Heart left ventricle (tissue), 16 donors: Measurements from ENCODE around the gene C9orf78. TPM values are rescaled to one million over a fixed set of nuclear protein-coding genes. Genes with fewer than 3 reads are reported as not detected.
A peak's percentile ranks its signal among the peaks of the same experiment; 100 is the strongest.

Source experiments
- ATAC-seq, 4 donors: fragments of 200-7000 bp; cut with Tn5 transposase; one replicate each; pipeline ENCODE4 v1.9.1; 2020 to 2022; ENCODE audit warnings: moderate library complexity in 4 of 4, mild to moderate bottlenecking in 3 of 4, moderate number of reproducible peaks in 1 of 4
- DNase-seq, 5 donors: peaks; one replicate each; pipeline ENCODE4 v3.0.0-alpha.2; 2020
- H3K27ac ChIP-seq, 12 donors: fragments of 200-600 bp; sonication (generic) in 4 of 12; one replicate each; pipeline versions ENCODE4 v1.5.0 to v1.8.0; 2016 to 2022; ENCODE audit warnings: mild to moderate bottlenecking in 2 of 12
- H3K27me3 ChIP-seq, 9 donors: fragments of 200-600 bp; sonication (generic) in 2 of 9; one replicate each; pipeline versions ENCODE4 v1.5.1 to v1.8.0; 2016 to 2022; ENCODE audit warnings: mild to moderate bottlenecking in 3 of 9
- H3K36me3 ChIP-seq, 9 donors: fragments of 200-600 bp; sonication (generic) in 2 of 9; one replicate each; pipeline versions ENCODE4 v1.5.0 to v1.8.0; 2018 to 2022; ENCODE audit warnings: mild to moderate bottlenecking in 2 of 9
- H3K4me1 ChIP-seq, 12 donors: fragments of 200-600 bp; sonication (generic) in 4 of 12; one replicate each; pipeline versions ENCODE4 v1.5.0 to v1.8.0; 2016 to 2022; ENCODE audit warnings: mild to moderate bottlenecking in 3 of 12
- H3K4me3 ChIP-seq, 12 donors: fragments of 200-600 bp; sonication (generic) in 4 of 12; one replicate each; pipeline versions ENCODE4 v1.5.0 to v1.8.0; 2017 to 2022; ENCODE audit warnings: mild to moderate bottlenecking in 9 of 12, moderate library complexity in 4 of 12
- H3K9me3 ChIP-seq, 12 donors: fragments of 200-600 bp; sonication (generic) in 4 of 12; one replicate each; pipeline versions ENCODE4 v1.5.0 to v1.8.0; 2016 to 2022; ENCODE audit warnings: mild to moderate bottlenecking in 1 of 12
- CTCF ChIP-seq, 12 donors: fragments of 200-600 bp; sonication (generic) in 4 of 12; IDR thresholded peaks; one replicate each; pipeline versions ENCODE4 v1.5.0 to v1.8.0; 2018 to 2022; ENCODE audit warnings: antibody characterized with exemption in 12 of 12, mild to moderate bottlenecking in 5 of 12
- POLR2A ChIP-seq, 2 donors: fragments of 450-650 bp; IDR thresholded peaks; one replicate each; pipeline ENCODE4 v1.6.1; 2017; ENCODE audit warnings: antibody characterized with exemption in 2 of 2, mild to moderate bottlenecking in 2 of 2, moderate library complexity in 2 of 2
- WGBS, 4 donors: extraction: QIAGEN DNeasy Blood & Tissue Kit in 2 of 4; methylation state at CpG; one replicate each; pipeline versions ENCODE4 v1.1.5 to v1.1.7; 2013 to 2018; 5-methylcytosine and 5-hydroxymethylcytosine counted together
- intact Hi-C, 10 donors: fragments of 100-400 bp; cut with DNase I; formaldehyde crosslinking; loops; one replicate each; pipeline versions ENCODE4 v1.11.1 to v1.14.2; 2022
- microRNA-seq, 4 donors: library from miRNA; unstranded; fragments of <30 nt; microRNA quantifications; one replicate each; pipeline versions ENCODE4 to v1.2.0, GENCODE V29; 2017 to 2020
- polyA plus RNA-seq, 2 donors: library from polyadenylated mRNA; stranded (reverse); fragments of 200-250 nt; gene quantifications; one replicate each; pipeline ENCODE4 v1.2.3, GENCODE V29; 2013
- total RNA-seq, 9 donors: library from RNA; depleted of rRNA in 2 of 9; stranded (reverse); fragments of >200 nt in 2 of 9; fragmentation: NEBNext Ultra II Directional in 3 of 9; extraction: Animal tissue kit (Norgen Biotek cat#: 25700) in 3 of 9; gene quantifications; one replicate each; pipeline versions ENCODE4 v1.1.0 to v1.2.4, GENCODE V29; 2016 to 2023
- donor health status: ischemic (EF 13 %, LVEDD 7.1; RV severe dilation, severe dysfunction).
- donor health status: healthy with polysubstance abuse.
- donor health status: DM: no; HTN: yes; CAD: no.
- donor health status: DM: no; HTN: no; CAD: no.
- donor health status: ischemic (EF 25% LVEDD 6.9; RV normal size, moderate dysfunction).
- donor health status: ischemic (EF 25% LVEDD 5.7; RV mildly dilated, moderate dysfunction).
- donor health status: healthy.
- donor health status: DM: yes; HTN: yes; CAD: no.
- donor health status: ischemic (EF 35%, LVEDD 5.7; RV mildly dilated, moderate dysfunction).
- donor health status: nonischemic (EF 11% LVEDD 7.7; RV severe dilation, severe dysfunction).
- donor health status: DM: yes; HTN: yes; CAD: no.
- donor health status: PGD.
- donor health status: ischemic (EF 29% LVEDD 5.4; RV normal size, mild dysfunction).
- donor health status: nonischemic (EF 23%, LVEDD 6.1; RV moderate dilation, normal function).

The C9orf78 gene
- total and polyA plus RNA-seq, 11 donors, result 28.4 to 69.2 (median 33.2) TPM

- no peak for DNase-seq
- no peaks in the 10 kb centered on the region for H3K36me3 ChIP-seq
- H3K9me3 ChIP-seq, result no peaks in the 10 kb centered on the region
- no peaks in the 10 kb centered on the region for H3K27me3 ChIP-seq
- H3K27ac ChIP-seq, result no peak overlapping the region
- intact Hi-C loops, result loop anchor here in 1 of 10 donors (5.0 kb wide), 1 partner anchor 641 kb away; no protein-coding TSS in a partner anchor
- 74 to 95% (median 89%) methylated on average over 3 of the region's 3 CpGs for WGBS, 4 donors
- no peak for ATAC-seq
- H3K4me3 ChIP-seq, result no peak overlapping the region
- H3K4me1 ChIP-seq, result peaks cover 0 to 31% (median 14%) of the 10 kb centered on the region in 12 donors
- TF ChIP-seq POLR2A (IDR thresholded peaks at IDR 0.05), result no peak
- no peak for TF ChIP-seq CTCF (IDR thresholded peaks at IDR 0.05)
Observed at GRCh38 chr9:129778469-129778868, 56.6 kb downstream of the C9orf78 start.

- TF ChIP-seq CTCF (IDR thresholded peaks at IDR 0.05), result no peak
- no peak for TF ChIP-seq POLR2A (IDR thresholded peaks at IDR 0.05)
- Histone ChIP-seq H3K4me1 (peaks cover 0 to 34% (median 14%) of the 10 kb centered on the region in 12 donors), H3K27ac (peak overlapping the region in 11 of 12 donors; percentile 12 to 78 (median 61)), H3K36me3 (no peaks in the 10 kb centered on the region), H3K9me3 (no peaks in the 10 kb centered on the region), H3K27me3 (no peaks in the 10 kb centered on the region), H3K4me3 (peak overlapping the region in 4 of 12 donors; percentile 0 to 32 (median 22))
- no peak for DNase-seq
- 61 to 68% (median 67%) methylated on average over 11 of the region's 11 CpGs for WGBS, 4 donors
- ATAC-seq, result no peak
- intact Hi-C loops, result loop anchor here in 1 of 10 donors (5.0 kb wide), 1 partner anchor 640 kb away; no protein-coding TSS in a partner anchor
Observed at GRCh38 chr9:129777769-129778130, 57.3 kb downstream of the C9orf78 start.

Small RNA genes lying within 50 kb of the gene (microRNA-seq; reads per million reads assigned to microRNA genes)
- 0 to 0.77 (median 0.16) reads per million in 4 donors for gene MIR6855

Other genes starting within 250 kb of the C9orf78 start
- gene C9orf50, start 214.2 kb downstream of the C9orf78 start, total RNA-seq, result not detected
- not detected for gene C9orf50, start 214.2 kb downstream of the C9orf78 start, polyA plus RNA-seq
- gene NTMT1, start 209.1 kb downstream of the C9orf78 start, total RNA-seq, result 10 to 100 TPM; 39.0 to 76.7 (median 56.0) TPM
- gene NTMT1, start 209.1 kb downstream of the C9orf78 start, polyA plus RNA-seq, result 100 to 1,000 TPM in 1 of 2 donors, 10 to 100 TPM in 1; 87.7 to 111 TPM
- 10 to 100 TPM in 5 of 9 donors, 1 to 10 TPM in 4; 7.5 to 22.5 (median 10.3) TPM for gene ASB6, start 193.1 kb downstream of the C9orf78 start, total RNA-seq
- gene ASB6, start 193.1 kb downstream of the C9orf78 start, polyA plus RNA-seq, result 10 to 100 TPM in 1 of 2 donors, 1 to 10 TPM in 1; 8.2 to 17.2 TPM
- gene PRRX2, start 169.6 kb downstream of the C9orf78 start, total RNA-seq, result 1 to 10 TPM in 3 of 9 donors, under 1 TPM in 5, not detected in 1; 0.22 to 1.5 (median 0.84) TPM
- under 1 TPM; 0.65 to 0.83 TPM for gene PRRX2, start 169.6 kb downstream of the C9orf78 start, polyA plus RNA-seq
- 1 to 10 TPM in 4 of 9 donors, under 1 TPM in 5; 0.30 to 3.0 (median 0.83) TPM for gene PTGES, start 82.2 kb downstream of the C9orf78 start, total RNA-seq
- 1 to 10 TPM; 1.5 to 2.7 TPM for gene PTGES, start 82.2 kb downstream of the C9orf78 start, polyA plus RNA-seq
- 10 to 100 TPM in 8 of 9 donors, 1 to 10 TPM in 1; 9.4 to 16.1 (median 13.0) TPM for gene TOR1B, start 32.1 kb downstream of the C9orf78 start, total RNA-seq
- gene TOR1B, start 32.1 kb downstream of the C9orf78 start, polyA plus RNA-seq, result 10 to 100 TPM in 1 of 2 donors, 1 to 10 TPM in 1; 7.3 to 20.7 TPM
- gene TOR1A, start 11.1 kb downstream of the C9orf78 start, total RNA-seq, result 10 to 100 TPM; 11.0 to 27.3 (median 15.7) TPM
- gene TOR1A, start 11.1 kb downstream of the C9orf78 start, polyA plus RNA-seq, result 10 to 100 TPM; 10.5 to 23.3 TPM
- 10 to 100 TPM in 7 of 9 donors, 1 to 10 TPM in 2; 9.5 to 19.7 (median 13.1) TPM for gene USP20, start 183 bp upstream of the C9orf78 start, total RNA-seq
- gene USP20, start 183 bp upstream of the C9orf78 start, polyA plus RNA-seq, result 10 to 100 TPM in 1 of 2 donors, 1 to 10 TPM in 1; 9.4 to 12.1 TPM
- gene FNBP1, start 207.9 kb upstream of the C9orf78 start, total RNA-seq, result 10 to 100 TPM; 16.6 to 47.3 (median 24.8) TPM
- 10 to 100 TPM in 1 of 2 donors, 1 to 10 TPM in 1; 6.9 to 13.4 TPM for gene FNBP1, start 207.9 kb upstream of the C9orf78 start, polyA plus RNA-seq
- gene GPR107, start 218.6 kb upstream of the C9orf78 start, total RNA-seq, result 10 to 100 TPM; 16.1 to 33.2 (median 21.3) TPM
- gene GPR107, start 218.6 kb upstream of the C9orf78 start, polyA plus RNA-seq, result 10 to 100 TPM in 1 of 2 donors, 1 to 10 TPM in 1; 7.0 to 30.5 TPM